Activated CD4-positive, alpha-beta T cell treated with anti-CD3 and anti-CD28 coated beads, Interleukin-2, amount 10 ng/mL, durations not matched to agents 24 days and 14 days (primary cell): ENCODE results near the gene AMFR. TPM values are rescaled to one million over a fixed set of nuclear protein-coding genes. Genes with fewer than 3 reads are reported as not detected.

Experiments
- DNase-seq: peaks from one replicate; pipeline ENCODE4 v3.0.0; 2022
- H3K27ac Mint-ChIP-seq: one replicate; pipeline ENCODE4 v1.8.0; 2022; ENCODE audit warnings: mild to moderate bottlenecking, mixed read lengths
- H3K27me3 Mint-ChIP-seq: one replicate; pipeline ENCODE4 v1.8.0; 2022; ENCODE audit warnings: mixed read lengths
- H3K36me3 Mint-ChIP-seq: one replicate; pipeline ENCODE4 v1.8.0; 2022; ENCODE audit warnings: low read depth, mild to moderate bottlenecking, mixed read lengths
- H3K4me1 Mint-ChIP-seq: one replicate; pipeline ENCODE4 v1.8.0; 2021; ENCODE audit warnings: mixed read lengths
- H3K4me3 Mint-ChIP-seq: one replicate; pipeline ENCODE4 v1.8.0; 2022; ENCODE audit warnings: mild to moderate bottlenecking, moderate library complexity, mixed read lengths
- H3K9me3 Mint-ChIP-seq: one replicate; pipeline ENCODE4 v1.8.0; 2021; ENCODE audit warnings: mixed read lengths
- intact Hi-C: fragments of 100-400 bp; cut with micrococcal nuclease; formaldehyde crosslinking; loops from one replicate; pipeline ENCODE4 v1.15.1; 2023
- total RNA-seq: library from RNA; stranded (reverse); gene quantifications from 2 replicates; pipeline ENCODE4 v1.2.3, GENCODE V29; 2022

AMFR gene
- total RNA-seq, 1 donor from 2014 or later: 50.6 TPM

DNA sequence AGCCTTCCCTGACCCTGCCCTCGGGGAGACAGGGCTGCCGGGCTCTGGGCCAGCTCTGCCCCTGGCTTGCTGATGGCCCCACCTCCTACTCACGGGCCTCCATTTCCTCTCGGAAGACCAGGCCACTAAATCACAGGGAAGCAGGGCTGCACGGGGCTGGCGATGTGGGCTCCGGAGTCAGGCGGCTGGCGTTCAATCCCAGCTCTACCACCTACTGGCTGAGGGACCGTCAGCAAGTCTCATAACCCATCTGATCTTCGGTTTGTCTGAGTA is 113.4 kb downstream of the AMFR start:
- no peak overlapping the region for H3K27ac Mint-ChIP-seq
- H3K36me3 Mint-ChIP-seq: no peaks in the 10 kb centered on the region
- intact Hi-C loops: loop anchor here (10.0 kb wide), 1 partner anchor 107 kb away; no protein-coding TSS in a partner anchor
- no peaks in the 10 kb centered on the region for H3K4me1 Mint-ChIP-seq
- H3K27me3 Mint-ChIP-seq: no peaks in the 10 kb centered on the region
- DNase-seq: no peak
- no peak overlapping the region for H3K4me3 Mint-ChIP-seq
- no peaks in the 10 kb centered on the region for H3K9me3 Mint-ChIP-seq

Other genes starting within 250 kb of the AMFR start
- gene GNAO1, start 234.1 kb downstream of the AMFR start, total RNA-seq: 2.0 and 2.3 TPM in 2 replicates
- 282 and 297 TPM in 2 replicates for gene NUDT21, start 25.8 kb upstream of the AMFR start, total RNA-seq
- 87.0 and 89.2 TPM in 2 replicates for gene OGFOD1, start 26.0 kb upstream of the AMFR start, total RNA-seq
- gene BBS2, start 94.5 kb upstream of the AMFR start, total RNA-seq: 8.5 and 10.9 TPM in 2 replicates
- gene MT4, start 139.5 kb upstream of the AMFR start, total RNA-seq: not detected in 2 replicates
- gene MT3, start 164.0 kb upstream of the AMFR start, total RNA-seq: 5.9 and 9.3 TPM in 2 replicates
- gene MT2A, start 183.0 kb upstream of the AMFR start, total RNA-seq: 465 TPM in 2 replicates
- gene MT1E, start 200.2 kb upstream of the AMFR start, total RNA-seq: 136 and 152 TPM in 2 replicates
- not detected in 2 replicates for gene MT1M, start 207.1 kb upstream of the AMFR start, total RNA-seq
- 1.8 and 2.1 TPM in 2 replicates for gene MT1A, start 213.1 kb upstream of the AMFR start, total RNA-seq
- gene MT1B, start 226.3 kb upstream of the AMFR start, total RNA-seq: not detected in 2 replicates
- gene MT1F, start 232.4 kb upstream of the AMFR start, total RNA-seq: 4.2 and 6.7 TPM in 2 replicates
- 24.5 and 32.2 TPM in 2 replicates for gene MT1G, start 242.5 kb upstream of the AMFR start, total RNA-seq
- not detected in 2 replicates for gene MT1H, start 244.3 kb upstream of the AMFR start, total RNA-seq